NCI-H1694 (cell line): ENCODE results near the gene LSM14B.
"Not testable (repeated sequence)": the region's sequence is repeated elsewhere in the genome, so short reads cannot be mapped to it uniquely, and the experiment has no call there.

Experiments
- DNase-seq: peaks from one replicate; lab custom pipeline; 2025; lab: John Stamatoyannopoulos, UW

Gene LSM14B

DNA sequence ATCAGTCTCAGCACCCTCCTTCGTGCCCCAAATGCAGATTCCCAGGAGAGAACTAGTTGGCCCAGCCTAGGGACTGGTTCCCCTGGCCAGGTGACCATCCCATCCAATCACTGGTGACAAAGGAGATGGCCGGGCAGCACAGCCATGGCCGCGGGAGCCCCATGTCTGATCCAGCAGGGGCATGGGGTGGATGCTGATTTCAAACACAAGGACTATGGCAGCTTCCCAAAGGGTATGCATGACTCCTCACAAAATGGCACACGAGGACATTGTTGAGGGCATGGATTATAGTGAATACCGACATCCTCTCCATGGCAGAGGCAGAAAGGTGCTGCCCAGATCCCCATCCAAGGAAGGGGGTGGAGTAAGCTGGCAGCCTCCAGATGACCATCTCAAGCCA, 9.9 kb upstream of the LSM14B start:
- no peak for DNase-seq

GRCh38 chr20:62114894-62115293, 7.4 kb upstream of the LSM14B start:
- no peak for DNase-seq

- DNase-seq, result not testable (repeated sequence)
Measured at GRCh38 chr20:62115800-62116407, 6.4 kb upstream of the LSM14B start.

GRCh38 chr20:62116558-62117361, 5.5 kb upstream of the LSM14B start:
- no peak for DNase-seq

DNA sequence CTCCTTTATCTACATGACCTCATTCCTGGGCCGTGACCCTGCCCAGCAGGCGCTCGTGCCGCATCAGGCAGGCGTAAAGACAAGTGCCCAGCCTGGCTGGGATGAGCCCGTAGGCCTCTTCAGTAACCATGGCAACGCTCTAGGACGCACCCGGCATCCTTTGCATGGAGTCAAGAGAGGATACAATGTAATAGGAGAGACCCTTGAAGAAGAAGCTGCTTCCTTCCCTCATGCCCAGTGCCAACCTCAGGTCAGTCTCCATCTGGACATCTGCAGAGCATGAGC, 5.0 kb upstream of the LSM14B start:
- DNase-seq, result no peak

GRCh38 chr20:62117658-62118057, 4.6 kb upstream of the LSM14B start:
- DNase-seq, result no peak

GRCh38 chr20:62118113-62119043, 3.9 kb upstream of the LSM14B start:
- no peak for DNase-seq

GRCh38 chr20:62119115-62119514, 3.2 kb upstream of the LSM14B start:
- DNase-seq, result no peak

- DNase-seq, result no peak
Measured at GRCh38 chr20:62119591-62120364, 2.5 kb upstream of the LSM14B start.

DNA sequence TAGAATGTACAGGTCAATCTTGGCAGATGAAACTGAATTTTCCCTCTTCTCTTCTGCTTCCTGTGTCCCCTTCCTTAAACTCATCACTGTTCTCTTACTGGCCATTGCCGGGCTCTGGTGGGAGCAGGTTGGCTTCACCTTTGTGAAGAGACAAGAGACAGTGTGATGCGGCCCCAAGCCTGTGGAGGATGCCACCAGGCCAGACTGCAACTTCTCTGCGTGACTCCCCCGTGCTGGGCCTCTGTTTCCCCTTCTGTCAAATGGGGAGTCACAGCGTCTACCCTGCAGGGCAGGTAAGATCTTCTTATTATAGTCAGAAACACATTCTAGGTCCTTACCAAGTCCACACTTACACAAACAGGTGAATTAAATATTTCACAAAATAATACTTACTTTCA, 1.9 kb upstream of the LSM14B start:
- no peak for DNase-seq

GRCh38 chr20:62120990-62121775, 1.1 kb upstream of the LSM14B start:
- DNase-seq, result no peak

GRCh38 chr20:62122654-62123449, 577 bp downstream of the LSM14B start:
- DNase-seq, result no peak

DNA sequence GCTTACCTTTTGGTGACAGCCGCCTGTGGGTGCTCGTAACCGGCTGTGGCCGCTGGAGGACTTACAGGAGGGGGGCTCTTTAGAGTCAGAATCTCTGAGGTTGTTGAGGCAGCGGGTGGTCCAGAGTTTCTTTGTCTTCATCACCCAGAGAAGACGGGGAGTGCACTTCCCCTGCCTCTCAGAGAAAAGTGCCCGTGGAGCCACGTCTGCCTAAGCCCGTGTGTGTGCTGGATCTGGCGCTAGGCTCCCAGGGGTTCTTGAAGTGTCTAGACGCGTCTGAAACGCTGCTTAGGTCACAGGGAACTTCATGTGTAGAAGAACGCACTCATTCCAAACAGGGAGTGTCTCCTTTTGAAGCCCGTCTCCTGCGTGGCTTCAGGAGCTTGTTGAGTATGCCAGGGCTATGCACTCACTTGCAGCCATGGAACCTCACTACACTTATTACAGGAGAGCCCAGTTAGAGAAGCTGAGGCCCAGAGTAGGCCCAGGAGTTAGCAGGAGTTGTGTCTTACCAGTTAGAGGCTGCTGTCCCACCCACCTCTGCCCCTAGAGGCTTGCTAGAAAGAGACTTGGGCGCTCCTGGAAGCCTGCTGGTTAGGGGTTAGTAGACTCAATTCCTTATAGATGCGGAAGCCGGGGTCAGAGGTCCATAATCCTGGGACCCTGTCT, 1.3 kb downstream of the LSM14B start:
- no peak for DNase-seq

DNA sequence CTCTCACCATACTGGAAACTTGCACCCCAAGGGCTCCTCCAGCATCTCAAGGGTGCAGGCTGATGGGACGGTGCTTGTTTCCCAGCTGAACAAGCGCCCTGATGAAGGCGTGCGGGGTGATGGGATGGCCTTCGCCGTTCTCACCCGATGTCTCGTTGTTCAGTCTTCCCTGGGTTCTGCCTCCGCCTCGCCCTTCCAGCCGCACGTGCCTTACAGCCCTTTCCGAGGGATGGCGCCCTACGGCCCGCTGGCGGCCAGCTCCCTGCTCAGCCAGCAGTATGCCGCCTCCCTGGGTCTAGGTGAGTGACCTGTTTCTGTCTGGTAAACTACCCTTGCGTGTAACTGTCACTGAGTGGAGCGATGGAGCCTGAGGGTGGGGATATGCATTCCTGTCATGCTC, 3.9 kb downstream of the LSM14B start:
- no peak for DNase-seq

DNA sequence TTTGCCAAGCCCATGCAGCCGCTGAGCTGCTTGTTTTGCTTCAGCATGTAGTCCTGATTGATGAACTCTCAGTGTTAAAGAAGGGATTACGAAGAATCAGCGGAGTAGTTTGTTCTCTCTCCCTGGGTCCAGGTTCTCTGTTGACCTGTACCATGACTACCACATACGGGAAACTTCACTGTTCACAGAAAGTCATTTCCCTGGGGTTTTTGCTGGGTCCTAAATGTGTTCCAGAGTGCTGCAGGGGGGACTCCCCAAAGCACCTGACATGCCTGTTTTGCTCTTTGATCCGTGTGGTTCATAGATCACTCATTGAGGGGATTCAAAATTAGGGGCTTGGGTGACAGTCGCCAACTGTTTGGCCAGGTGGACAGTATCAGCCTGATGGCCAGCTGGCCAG, 5.5 kb downstream of the LSM14B start:
- no peak for DNase-seq

GRCh38 chr20:62128502-62128901, 6.2 kb downstream of the LSM14B start:
- DNase-seq, result no peak

DNA sequence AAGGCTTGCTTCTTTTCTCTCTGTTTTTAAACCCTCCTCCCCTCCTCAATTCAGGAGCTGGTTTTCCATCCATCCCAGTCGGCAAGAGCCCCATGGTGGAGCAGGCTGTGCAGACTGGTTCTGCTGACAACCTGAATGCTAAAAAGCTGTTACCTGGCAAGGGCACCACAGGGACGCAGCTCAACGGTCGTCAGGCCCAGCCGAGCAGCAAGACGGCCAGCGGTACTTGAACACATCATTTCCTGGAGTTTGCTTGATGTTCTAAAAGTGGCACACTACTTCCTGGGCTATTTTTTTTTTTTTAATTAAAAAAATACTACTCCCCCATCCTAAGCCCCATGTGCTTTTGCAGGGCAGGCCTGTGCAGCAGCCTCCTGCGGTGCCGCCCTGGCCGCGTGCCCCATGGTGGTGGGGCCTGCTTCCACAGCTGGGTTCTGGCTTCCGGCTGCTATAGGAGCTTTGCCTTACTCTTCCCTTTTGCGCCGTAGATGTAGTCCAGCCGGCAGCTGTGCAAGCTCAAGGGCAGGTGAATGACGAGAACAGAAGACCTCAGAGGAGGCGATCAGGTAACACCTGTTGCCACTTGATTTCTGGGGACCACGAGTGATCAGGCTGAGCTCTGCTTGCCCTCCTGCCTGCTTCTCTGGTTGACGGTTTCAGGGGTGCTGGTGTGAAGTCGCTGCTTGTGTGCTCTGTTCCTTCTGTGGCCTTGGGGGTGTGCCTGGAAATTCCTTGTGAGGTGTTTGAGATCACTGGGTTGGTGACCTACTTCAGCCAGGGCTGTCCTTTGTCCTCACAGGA, 7.7 kb downstream of the LSM14B start:
- no peak for DNase-seq

- DNase-seq, result no peak
Measured at GRCh38 chr20:62131560-62132320, 9.5 kb downstream of the LSM14B start.
